ENCODE data around the gene PLD4.

Gene PLD4

GRCh38 chr14:104976198-104977007 lies 51.7 kb downstream of the PLD4 start:
- peak; percentile 33 for DNase-seq

- no peak for DNase-seq
Measured at GRCh38 chr14:104977008-104977680, 52.5 kb downstream of the PLD4 start.

- DNase-seq, result no peak
Measured at GRCh38 chr14:104977681-104978653, 53.3 kb downstream of the PLD4 start, which contains the start of gene AHNAK2. AHNAK2 (minus strand) TSS chr14:104978374; CDS start chr14:104978237, 137 bp downstream.

DNA sequence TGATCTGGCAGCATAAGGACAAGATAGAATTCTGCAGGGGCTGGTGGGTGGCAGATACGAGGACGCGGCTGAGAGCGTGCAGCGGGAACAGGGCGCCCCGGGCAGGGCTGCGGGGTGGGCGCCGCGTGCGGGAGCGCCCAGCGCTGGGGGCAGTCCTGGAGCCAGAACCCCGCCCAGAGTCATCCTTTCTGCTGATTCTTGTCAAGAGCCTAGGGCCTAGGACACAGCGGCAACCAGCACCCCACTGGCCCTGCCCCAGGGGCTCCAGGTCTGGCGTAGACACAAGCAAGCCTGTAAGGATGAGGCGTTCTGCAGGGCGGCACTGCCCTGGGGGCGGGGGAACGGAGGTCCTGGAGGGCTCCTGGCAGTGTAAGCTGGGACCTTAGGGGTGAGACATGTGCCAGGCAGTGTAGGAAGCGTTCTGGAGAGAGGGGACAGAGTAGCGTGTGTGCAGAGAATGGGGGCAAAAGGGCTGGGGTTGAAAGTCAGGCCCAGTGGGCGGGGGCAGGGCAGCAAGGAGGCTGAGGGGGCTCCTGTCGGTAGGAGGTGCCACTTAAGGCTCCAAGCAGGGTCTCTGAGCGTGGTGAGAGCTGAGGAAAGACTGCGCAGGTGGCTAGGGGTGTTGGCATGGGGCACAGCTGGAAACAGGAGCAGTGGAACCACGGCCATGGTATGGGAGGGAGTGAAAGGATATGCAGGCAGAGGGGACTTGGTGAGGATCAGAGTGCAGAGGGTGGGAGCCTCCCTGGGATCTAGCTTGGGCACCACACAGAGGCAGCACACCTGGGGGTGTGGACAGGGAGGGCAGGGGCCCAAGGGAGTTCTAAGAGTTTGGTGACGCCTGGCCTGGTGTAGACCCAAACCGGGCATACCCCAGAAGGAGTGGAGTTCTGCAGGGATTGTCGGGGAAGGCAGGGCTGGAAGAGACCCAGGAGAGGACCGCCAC lies 54.3 kb downstream of the PLD4 start:
- no peak for DNase-seq

DNA sequence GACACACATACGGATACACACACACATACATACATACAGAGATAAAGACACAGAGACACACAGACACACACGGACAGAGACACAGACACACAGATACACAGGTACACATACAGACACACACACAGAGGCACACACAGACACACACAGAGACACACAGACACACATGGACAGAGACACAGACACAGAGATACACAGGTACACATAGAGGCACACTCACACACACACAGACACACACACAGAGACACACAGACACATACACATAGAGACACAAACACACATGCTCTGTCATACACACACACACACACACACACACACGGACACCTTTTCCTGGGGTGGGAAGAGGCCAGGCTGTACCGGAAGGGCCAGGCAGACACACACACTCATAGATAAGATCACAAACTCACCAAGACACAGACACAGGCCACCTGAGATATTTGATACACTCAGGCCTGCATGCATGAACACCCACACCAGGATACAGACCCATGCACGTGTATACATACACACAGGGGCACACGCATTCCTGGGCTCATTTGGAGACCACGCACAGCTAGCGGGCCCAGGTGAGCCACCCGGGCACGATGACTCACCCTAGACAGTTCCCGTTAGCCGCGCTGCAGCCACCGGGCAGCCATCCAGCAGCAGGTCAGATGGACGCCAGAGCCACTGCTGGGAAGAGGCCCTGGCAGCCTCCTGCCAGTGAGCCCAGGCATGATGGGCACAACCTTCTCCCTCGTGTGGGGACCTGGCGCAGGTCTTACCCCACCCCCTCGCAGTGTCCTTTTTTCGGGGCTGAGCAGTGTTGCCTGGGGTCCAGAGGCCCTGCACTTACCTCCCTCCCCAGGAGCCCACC lies 55.3 kb downstream of the PLD4 start:
- no peak for DNase-seq

DNA sequence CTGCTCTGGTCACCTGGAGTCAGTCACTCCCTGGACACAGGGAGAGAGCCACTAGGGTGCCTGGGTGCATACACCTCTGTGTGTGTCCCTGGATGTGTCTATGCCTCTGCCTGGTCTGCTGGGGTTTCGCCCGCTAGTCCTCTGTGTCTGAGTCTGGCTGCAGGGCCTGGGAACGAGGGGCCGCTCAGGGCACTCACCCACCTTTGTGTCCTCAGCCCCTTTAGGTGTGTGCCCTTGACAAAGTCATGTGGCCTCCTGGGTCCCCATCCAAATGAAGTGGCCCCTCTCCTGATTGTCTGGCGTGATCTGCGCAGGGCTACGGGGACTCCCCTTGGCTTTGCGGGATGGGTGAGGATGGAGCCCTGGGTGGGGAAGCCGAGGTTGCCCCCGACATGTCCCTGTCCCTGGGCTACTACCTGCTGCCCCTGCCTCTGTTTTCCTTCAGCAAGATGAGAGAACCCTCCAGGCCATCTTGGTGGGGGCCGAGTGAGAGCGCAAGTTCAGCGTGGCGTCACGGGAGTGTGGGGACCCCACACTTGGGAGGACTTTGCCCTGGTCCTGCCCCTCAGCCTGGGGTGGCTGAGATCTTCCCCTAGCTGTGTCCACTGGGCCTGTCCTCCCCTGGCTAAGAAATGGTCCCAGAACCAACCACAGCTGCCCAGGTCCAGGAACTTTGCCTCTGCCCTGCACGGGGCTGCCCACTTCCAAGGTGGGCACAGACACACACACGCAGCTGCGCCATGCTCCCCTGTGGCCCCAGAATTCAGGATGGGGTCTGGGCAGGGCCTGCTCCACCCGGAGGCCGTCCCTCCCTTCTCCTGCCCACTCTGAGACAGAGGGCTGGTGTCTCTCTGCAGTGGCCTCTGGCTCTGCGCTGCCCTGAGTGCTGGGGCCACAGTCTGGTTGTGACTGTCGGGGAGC lies 56.2 kb downstream of the PLD4 start:
- DNase-seq, result no peak

DNA sequence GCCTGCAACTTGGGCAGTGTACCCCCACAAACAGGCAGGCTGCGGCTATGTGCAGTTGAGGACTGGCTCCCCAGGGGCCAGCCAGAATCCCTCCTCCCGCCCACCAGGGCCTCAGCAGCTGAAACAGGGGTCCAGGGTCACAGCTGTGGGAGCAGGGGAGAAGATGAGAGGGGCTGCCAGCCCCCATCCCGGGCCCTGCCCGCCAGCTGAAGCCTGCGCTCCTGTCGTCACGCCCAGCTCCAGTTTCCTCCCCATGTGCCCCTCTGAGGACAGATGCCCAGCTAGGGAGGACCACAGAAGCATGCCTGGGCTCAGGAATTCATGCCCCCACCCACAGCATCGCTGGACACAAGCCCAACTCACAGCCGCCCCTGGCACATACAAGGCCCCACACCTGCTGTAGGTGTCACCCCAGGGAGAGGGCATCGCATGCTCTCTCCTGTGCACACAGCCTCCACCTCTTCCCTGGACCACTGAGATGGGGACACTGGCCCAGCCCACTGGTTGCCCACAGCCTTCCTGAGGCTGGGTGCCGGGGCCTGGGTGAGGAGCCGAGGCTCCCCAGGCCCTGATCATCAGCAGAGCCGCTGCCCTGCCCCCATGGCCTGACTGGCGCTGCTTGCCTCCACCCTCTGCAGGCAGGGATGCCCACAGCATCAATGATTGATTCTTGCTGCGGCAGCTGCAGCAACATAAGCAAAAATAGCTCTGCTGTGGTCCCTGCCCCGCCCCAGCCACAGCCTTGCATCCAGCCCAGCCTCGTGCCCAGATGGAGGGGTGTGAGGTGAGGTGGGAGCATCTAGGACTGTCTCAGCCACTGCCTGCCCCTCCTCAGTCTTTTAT lies 57.2 kb downstream of the PLD4 start:
- DNase-seq, result no peak

- DNase-seq, result no peak
Measured at GRCh38 chr14:104982548-104983230, 58.0 kb downstream of the PLD4 start.

Measured in NCI-H1417 treated with DMSO at 0.1 percent for 48 hours (cell line).